Body of pancreas (tissue), 4 donors: Measurements from ENCODE around the gene TBC1D24.

Experiments
- CTCF ChIP-seq, 7 experiments: fragments of 450-650 bp in 4 of 7; fragments of 200-600 bp in 3 of 7; sonication (generic) in 3 of 7; IDR thresholded peaks; one replicate each; pipeline ENCODE4 v1.5.1; 2016 to 2019; ENCODE audit warnings: antibody characterized with exemption in 7 of 7
- POLR2A ChIP-seq, 3 donors: fragments of 450-650 bp; IDR thresholded peaks; one replicate each; pipeline ENCODE4 v1.6.1; 2016; ENCODE audit warnings: antibody characterized with exemption in 3 of 3, mild to moderate bottlenecking in 2 of 3

- TF ChIP-seq CTCF (IDR thresholded peaks at IDR 0.05): no peak
- no peak for TF ChIP-seq POLR2A (IDR thresholded peaks at IDR 0.05)
These were observed 4.7 kb upstream of the TBC1D24 start for GRCh38 chr16:2470234-2470601.
